ENCODE data around the gene HAPLN3. TPM values are rescaled to one million over a fixed set of nuclear protein-coding genes. Genes with fewer than 3 reads are reported as not detected.
"Not testable (repeated sequence)": the region's sequence is repeated elsewhere in the genome, so short reads cannot be mapped to it uniquely, and the experiment has no call there.

The HAPLN3 gene
- total RNA-seq, 1 experiment from 2014 or later = 168 TPM

DNA sequence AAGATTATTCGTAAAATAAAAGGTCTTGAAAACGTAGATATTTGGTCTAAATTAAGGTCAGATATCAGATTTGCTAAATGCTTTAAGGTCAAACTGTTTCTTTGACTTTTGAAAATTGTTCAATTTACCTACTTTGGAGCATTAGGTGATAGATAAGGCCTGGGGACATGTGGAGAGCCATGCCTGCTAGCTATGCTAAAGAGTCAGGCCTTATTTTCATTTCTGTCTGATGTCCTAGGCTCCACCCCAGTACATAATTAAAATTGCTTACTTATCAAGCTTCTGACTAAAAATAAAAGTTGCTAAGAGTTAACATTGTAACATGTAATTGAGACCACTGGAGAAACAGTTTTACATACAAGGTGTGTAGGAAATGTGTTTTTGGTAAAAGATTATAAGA is 30.3 kb upstream of the HAPLN3 start:
- BruUV-seq (replicated peaks); in situ Hi-C loops (cut with HindIII; ENCODE audit: low pct_unique_long_range_greater_than_20kb, low sequenced_read_pairs); DNase-seq (ENCODE audit: low read depth, low spot score): not testable (repeated sequence)

DNA sequence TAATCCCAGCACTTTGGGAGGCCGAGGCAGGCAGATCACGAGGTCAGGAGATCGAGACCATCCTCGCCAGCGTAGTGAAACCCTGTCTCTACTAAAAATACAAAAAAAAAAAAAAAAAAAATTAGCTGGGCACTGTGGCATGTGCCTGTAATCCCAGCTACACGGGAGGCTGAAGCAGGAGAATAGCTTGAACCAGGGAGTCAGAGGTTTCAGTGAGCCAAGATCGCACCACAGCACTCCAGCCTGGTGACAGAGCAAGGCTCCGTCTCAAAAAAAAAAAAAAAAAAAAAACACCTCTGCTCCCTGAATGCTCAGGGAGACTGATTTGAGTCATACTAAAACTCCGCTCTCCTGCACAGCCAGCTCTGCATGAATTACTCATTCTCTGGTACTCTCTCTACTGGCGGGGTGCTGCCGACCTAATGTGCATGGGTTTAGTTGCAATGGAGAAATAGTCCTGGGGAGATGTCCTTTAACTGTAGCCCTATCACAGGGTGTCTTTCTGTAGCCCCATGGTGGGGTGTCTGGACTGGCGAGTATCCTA is 25.6 kb upstream of the HAPLN3 start:
- CTCF ChIA-PET; intact Hi-C loops (cut with micrococcal nuclease; ENCODE audit: unreplicated experiment); in situ Hi-C loops (cut with HindIII; ENCODE audit: low pct_unique_long_range_greater_than_20kb, low sequenced_read_pairs); H3K27me3 ChIP-seq (ENCODE audit: control insufficient read depth, insufficient read depth, low read length); POLR2A ChIA-PET; DNase-seq (ENCODE audit: low read depth, low spot score); H3K9me3 ChIP-seq (ENCODE audit: control insufficient read depth, insufficient read depth, low read depth, low read length); H3K36me3 ChIP-seq (ENCODE audit: control insufficient read depth, insufficient read depth, low read length); BruUV-seq (replicated peaks); H3K4me3 ChIP-seq (ENCODE audit: low read depth in 2 of 2, low read length in 2 of 2): not testable (repeated sequence)
- 0 out of 2 replicates have a peak, but pooled peaks have one; percentile 52 for ATAC-seq
- peaks cover 43% of the 10 kb centered on the region for H3K4me1 ChIP-seq (ENCODE audit: control insufficient read depth, insufficient read depth, low read length)
- peak overlapping the region; percentile 72 for H3K27ac ChIP-seq (ENCODE audit: low read length)

More for the DNA sequence above, 30.3 kb upstream of the HAPLN3 start:
- H3K9me3 ChIP-seq (ENCODE audit: control insufficient read depth, insufficient read depth, low read depth, low read length); CTCF ChIA-PET; ATAC-seq; H3K4me3 ChIP-seq (ENCODE audit: low read depth in 2 of 2, low read length in 2 of 2); intact Hi-C loops (cut with micrococcal nuclease; ENCODE audit: unreplicated experiment); H3K27me3 ChIP-seq (ENCODE audit: control insufficient read depth, insufficient read depth, low read length); H3K36me3 ChIP-seq (ENCODE audit: control insufficient read depth, insufficient read depth, low read length); H3K27ac ChIP-seq (ENCODE audit: low read length): not testable (repeated sequence)
- peaks cover 13% of the 10 kb centered on the region; the same call in 1 of the 2 replicates for H3K4me1 ChIP-seq (ENCODE audit: control insufficient read depth, insufficient read depth, low read length)
- POLR2A ChIA-PET = interaction anchor here (0.6 kb wide), 1 partner anchor 64 kb away, joined by 3 read pairs; no protein-coding TSS in a partner anchor

- intact Hi-C loops (cut with micrococcal nuclease; ENCODE audit: unreplicated experiment) = no loop called here
- H3K4me3 ChIP-seq (ENCODE audit: low read depth in 2 of 2, low read length in 2 of 2) = no peak overlapping the region
- in situ Hi-C loops (cut with HindIII; ENCODE audit: low pct_unique_long_range_greater_than_20kb, low sequenced_read_pairs) = no loop called here
- H3K27me3 ChIP-seq (ENCODE audit: control insufficient read depth, insufficient read depth, low read length) = no peaks in the 10 kb centered on the region
- H3K9me3 ChIP-seq (ENCODE audit: control insufficient read depth, insufficient read depth, low read depth, low read length) = no peaks in the 10 kb centered on the region
- ChIA-PET POLR2A (no interaction called here), CTCF (no interaction called here)
- peak overlapping the region; percentile 90 for H3K27ac ChIP-seq (ENCODE audit: low read length)
- H3K4me1 ChIP-seq (ENCODE audit: control insufficient read depth, insufficient read depth, low read length) = peaks cover 43% of the 10 kb centered on the region
- BruUV-seq (replicated peaks) = no TSS peak
- TF ChIP-seq, protein P1, sequence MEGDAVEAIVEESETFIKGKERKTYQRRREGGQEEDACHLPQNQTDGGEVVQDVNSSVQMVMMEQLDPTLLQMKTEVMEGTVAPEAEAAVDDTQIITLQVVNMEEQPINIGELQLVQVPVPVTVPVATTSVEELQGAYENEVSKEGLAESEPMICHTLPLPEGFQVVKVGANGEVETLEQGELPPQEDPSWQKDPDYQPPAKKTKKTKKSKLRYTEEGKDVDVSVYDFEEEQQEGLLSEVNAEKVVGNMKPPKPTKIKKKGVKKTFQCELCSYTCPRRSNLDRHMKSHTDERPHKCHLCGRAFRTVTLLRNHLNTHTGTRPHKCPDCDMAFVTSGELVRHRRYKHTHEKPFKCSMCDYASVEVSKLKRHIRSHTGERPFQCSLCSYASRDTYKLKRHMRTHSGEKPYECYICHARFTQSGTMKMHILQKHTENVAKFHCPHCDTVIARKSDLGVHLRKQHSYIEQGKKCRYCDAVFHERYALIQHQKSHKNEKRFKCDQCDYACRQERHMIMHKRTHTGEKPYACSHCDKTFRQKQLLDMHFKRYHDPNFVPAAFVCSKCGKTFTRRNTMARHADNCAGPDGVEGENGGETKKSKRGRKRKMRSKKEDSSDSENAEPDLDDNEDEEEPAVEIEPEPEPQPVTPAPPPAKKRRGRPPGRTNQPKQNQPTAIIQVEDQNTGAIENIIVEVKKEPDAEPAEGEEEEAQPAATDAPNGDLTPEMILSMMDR (IDR thresholded peaks at IDR 0.05) = no peak
- TF ChIP-seq SIN3A (IDR thresholded peaks at IDR 0.05; ENCODE audit: borderline replicate concordance, insufficient read depth, low read depth, low read length) = no peak
- no peak for TF ChIP-seq POLR2AphosphoS5 (IDR thresholded peaks at IDR 0.05; ENCODE audit: low read depth, low read length)
- TF ChIP-seq, protein P2, sequence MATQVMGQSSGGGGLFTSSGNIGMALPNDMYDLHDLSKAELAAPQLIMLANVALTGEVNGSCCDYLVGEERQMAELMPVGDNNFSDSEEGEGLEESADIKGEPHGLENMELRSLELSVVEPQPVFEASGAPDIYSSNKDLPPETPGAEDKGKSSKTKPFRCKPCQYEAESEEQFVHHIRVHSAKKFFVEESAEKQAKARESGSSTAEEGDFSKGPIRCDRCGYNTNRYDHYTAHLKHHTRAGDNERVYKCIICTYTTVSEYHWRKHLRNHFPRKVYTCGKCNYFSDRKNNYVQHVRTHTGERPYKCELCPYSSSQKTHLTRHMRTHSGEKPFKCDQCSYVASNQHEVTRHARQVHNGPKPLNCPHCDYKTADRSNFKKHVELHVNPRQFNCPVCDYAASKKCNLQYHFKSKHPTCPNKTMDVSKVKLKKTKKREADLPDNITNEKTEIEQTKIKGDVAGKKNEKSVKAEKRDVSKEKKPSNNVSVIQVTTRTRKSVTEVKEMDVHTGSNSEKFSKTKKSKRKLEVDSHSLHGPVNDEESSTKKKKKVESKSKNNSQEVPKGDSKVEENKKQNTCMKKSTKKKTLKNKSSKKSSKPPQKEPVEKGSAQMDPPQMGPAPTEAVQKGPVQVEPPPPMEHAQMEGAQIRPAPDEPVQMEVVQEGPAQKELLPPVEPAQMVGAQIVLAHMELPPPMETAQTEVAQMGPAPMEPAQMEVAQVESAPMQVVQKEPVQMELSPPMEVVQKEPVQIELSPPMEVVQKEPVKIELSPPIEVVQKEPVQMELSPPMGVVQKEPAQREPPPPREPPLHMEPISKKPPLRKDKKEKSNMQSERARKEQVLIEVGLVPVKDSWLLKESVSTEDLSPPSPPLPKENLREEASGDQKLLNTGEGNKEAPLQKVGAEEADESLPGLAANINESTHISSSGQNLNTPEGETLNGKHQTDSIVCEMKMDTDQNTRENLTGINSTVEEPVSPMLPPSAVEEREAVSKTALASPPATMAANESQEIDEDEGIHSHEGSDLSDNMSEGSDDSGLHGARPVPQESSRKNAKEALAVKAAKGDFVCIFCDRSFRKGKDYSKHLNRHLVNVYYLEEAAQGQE (IDR thresholded peaks at IDR 0.05; ENCODE audit: insufficient read depth in 1 of 2, low read depth in 2 of 2, low read length in 1 of 2) = no peak
- TF ChIP-seq TCF7L2 (IDR thresholded peaks at IDR 0.05; ENCODE audit: low read depth, low read length) = no peak
- no peak for ATAC-seq
- H3K36me3 ChIP-seq (ENCODE audit: control insufficient read depth, insufficient read depth, low read length) = no peaks in the 10 kb centered on the region
- no peak for DNase-seq (ENCODE audit: low read depth, low spot score)
Observed at GRCh38 chr15:88920186-88920891, 25.0 kb upstream of the HAPLN3 start.
